ENCODE measurements around the gene TMEM106B. TPM values are rescaled to one million over a fixed set of nuclear protein-coding genes. Genes with fewer than 3 reads are reported as not detected.

TMEM106B gene
- total and polyA plus RNA-seq, 2 donors (not counting 3 experiments of a cell fraction or from before 2014, with no cell fraction given): 13.7 to 23.1 TPM

GRCh38 chr7:12250232-12250631 is 39.1 kb downstream of the TMEM106B start:
- TF ChIP-seq POLR2AphosphoS5 (IDR thresholded peaks at IDR 0.05; ENCODE audit: insufficient read depth, low read depth, low read length): no peak
- TF ChIP-seq FOS (IDR thresholded peaks at IDR 0.05; ENCODE audit: borderline replicate concordance, insufficient read depth, low read length): no peak
- TF ChIP-seq MYC (IDR thresholded peaks at IDR 0.05; ENCODE audit: low read depth, low read length): no peak
- no peak for TF ChIP-seq CTCF (IDR thresholded peaks at IDR 0.05; ENCODE audit: extremely low read depth in 1 of 2, insufficient read depth in 1 of 2, low read depth in 1 of 2, low read length in 2 of 2)
- TF ChIP-seq JUN (IDR thresholded peaks at IDR 0.05; ENCODE audit: borderline replicate concordance, insufficient read depth, insufficient read length, low read depth): no peak
- no peak for TF ChIP-seq EZH2 (IDR thresholded peaks at IDR 0.05; ENCODE audit: borderline replicate concordance, low read depth, low read length, severe bottlenecking)
- no peak for TF ChIP-seq GATA2 (IDR thresholded peaks at IDR 0.05; ENCODE audit: insufficient read depth, insufficient read length, low read depth, low read length)
- no peak for TF ChIP-seq MAX (IDR thresholded peaks at IDR 0.05; ENCODE audit: insufficient read depth, insufficient read length)
- no peak for TF ChIP-seq POLR2A (IDR thresholded peaks at IDR 0.05; ENCODE audit: low read depth, low read length)
- intact Hi-C loops (cut with micrococcal nuclease) (no loop called here), dilution Hi-C loops (cut with MboI; ENCODE audit: extremely low pct_ligation_motif_present, low sequenced_read_pairs) (no loop called here)
- H3K79me2 ChIP-seq (ENCODE audit: control insufficient read depth, insufficient read depth, low read length): no peaks in the 10 kb centered on the region
- H2AFZ ChIP-seq (ENCODE audit: low read depth, low read length): no peak overlapping the region
- H3K9me3 ChIP-seq (replicated peaks; ENCODE audit: control insufficient read depth, insufficient read depth, low read length): no peaks in the 10 kb centered on the region
- POLR2A ChIA-PET: no interaction called here
- no peaks in the 10 kb centered on the region for H4K20me1 ChIP-seq (replicated peaks; ENCODE audit: control insufficient read depth, extremely low read depth, insufficient read depth, low read length)
- no peak for FAIRE-seq
- no peak for DNase-seq (ENCODE audit: low read depth, low spot score)
- no peaks in the 10 kb centered on the region for H3K27me3 ChIP-seq (ENCODE audit: control insufficient read depth in 2 of 2, insufficient read depth in 2 of 2, low read length in 2 of 2)
- no peaks in the 10 kb centered on the region for H3K9me1 ChIP-seq (replicated peaks; ENCODE audit: control insufficient read depth, extremely low read depth, insufficient read depth, low read length)
- H3K4me1 ChIP-seq (ENCODE audit: control insufficient read depth, extremely low read depth, insufficient read depth, low read length): no peaks in the 10 kb centered on the region
- H3K4me2 ChIP-seq (ENCODE audit: insufficient read depth, low read length): no peak overlapping the region
- BruUV-seq (replicated peaks): no TSS peak
- CTCF ChIA-PET: interaction anchor here (1.2 kb wide), 1 partner anchor 9 kb away, joined by 3 read pairs; no protein-coding TSS in a partner anchor
- no peaks in the 10 kb centered on the region for H3K36me3 ChIP-seq (ENCODE audit: control insufficient read depth in 2 of 2, extremely low read depth in 1 of 2, insufficient read depth in 2 of 2, low read length in 2 of 2)
- no peak overlapping the region for H3K4me3 ChIP-seq (replicated peaks in 1 of 3; ENCODE audit: insufficient read depth in 1 of 3, low read depth in 1 of 3, low read length in 3 of 3)
- no peak overlapping the region for H3K9ac ChIP-seq (replicated peaks; ENCODE audit: extremely low read depth, insufficient read depth, low read length)
- no peak overlapping the region for H3K27ac ChIP-seq (ENCODE audit: insufficient read depth, low read depth, low read length)

All from endothelial cell of umbilical vein (primary cell).